HepG2 (cell line): ENCODE measurements around the gene ARHGAP11B.
"Not testable (repeated sequence)": the region's sequence is repeated elsewhere in the genome, so short reads cannot be mapped to it uniquely, and the experiment has no call there.

Experiments
- EZH2 ChIP-seq: conservative IDR thresholded peaks from 2 replicates; pipeline ENCODE4 v1.6.1; 2012; ENCODE audit warnings: mild to moderate bottlenecking, low read depth, low read length, moderate library complexity
- MEF2D ChIP-seq: sonication (generic); formaldehyde crosslinking; IDR thresholded peaks from 2 replicates; pipeline ENCODE4 v1.5.1; 2020; ENCODE audit warnings: mild to moderate bottlenecking, missing genetic modification reagents
- ZNF552 ChIP-seq: sonication (generic); formaldehyde crosslinking; IDR thresholded peaks from 2 replicates; pipeline ENCODE4 v1.9.0; 2022; ENCODE audit warnings: missing genetic modification reagents, mild to moderate bottlenecking, borderline replicate concordance
- TF ChIP-seq, protein P1 (sequence below): IDR thresholded peaks from 2 replicates; pipeline ENCODE4 v1.6.1; 2012; ENCODE audit warnings: inconsistent platforms

DNA sequence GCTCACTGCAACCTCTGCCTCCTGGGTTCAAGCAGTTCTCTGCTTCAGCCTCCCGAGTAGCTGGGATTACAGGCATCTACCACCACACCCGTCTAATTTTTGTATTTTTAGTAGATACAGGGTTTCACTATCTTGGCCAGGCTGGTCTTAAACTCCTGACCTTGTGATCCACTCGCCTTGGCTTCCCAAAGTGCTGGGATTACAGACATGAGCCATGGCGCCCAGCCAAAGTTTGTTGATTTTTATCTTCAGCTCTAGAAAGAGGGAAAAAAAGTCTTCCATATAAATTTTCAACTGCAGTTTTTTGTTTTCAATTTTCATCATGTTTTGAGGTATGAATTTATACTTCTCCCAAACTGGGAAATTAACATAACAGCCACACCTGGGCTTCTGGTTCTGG is 43.7 kb downstream of the ARHGAP11B start:
- TF ChIP-seq, protein P1, sequence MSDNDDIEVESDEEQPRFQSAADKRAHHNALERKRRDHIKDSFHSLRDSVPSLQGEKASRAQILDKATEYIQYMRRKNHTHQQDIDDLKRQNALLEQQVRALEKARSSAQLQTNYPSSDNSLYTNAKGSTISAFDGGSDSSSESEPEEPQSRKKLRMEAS, result not testable (repeated sequence)
- not testable (repeated sequence) for TF ChIP-seq EZH2; MEF2D (CRISPR knock-in tag); ZNF552
